SK-N-SH treated with all-trans-retinoic acid at 6 μM for 48 hours (cell line): ENCODE results near the gene SLC25A26.

Source experiments
- ATAC-seq: fragments of 200-7000 bp; cut with Tn5 transposase; 3 replicates; pipeline ENCODE4 v1.9.1; 2020; ENCODE audit warnings: mild to moderate bottlenecking, moderate library complexity
- ARNTL ChIP-seq: fragments of 450-650 bp; formaldehyde crosslinking; IDR thresholded peaks from 2 replicates; pipeline ENCODE4 v1.5.0; 2020; ENCODE audit warnings: low read depth, mild to moderate bottlenecking, moderate library complexity, borderline replicate concordance
- BACH2 ChIP-seq: fragments of 250-450 bp; sonication (Bioruptor Pico); IDR thresholded peaks from 2 replicates; pipeline ENCODE4 v1.9.0; 2021; ENCODE audit warnings: mild to moderate bottlenecking, borderline replicate concordance
- CREB5 ChIP-seq: fragments of 250-450 bp; sonication (Bioruptor Pico); IDR thresholded peaks from 2 replicates; pipeline ENCODE4 v1.5.1; 2020; ENCODE audit warnings: low read depth, mild to moderate bottlenecking, moderate library complexity
- CSDC2 ChIP-seq: fragments of 250-450 bp; sonication (Bioruptor Pico); IDR thresholded peaks from 2 replicates; pipeline ENCODE4 v1.5.0; 2020; ENCODE audit warnings: mild to moderate bottlenecking, moderate library complexity
- OSR1 ChIP-seq: fragments of 250-450 bp; sonication (Bioruptor Pico); IDR thresholded peaks from 2 replicates; pipeline ENCODE4 v1.8.0; 2022; ENCODE audit warnings: moderate library complexity, mild to moderate bottlenecking, inconsistent platforms
- PPARA ChIP-seq: fragments of 250-450 bp; sonication (Bioruptor Pico); IDR thresholded peaks from 2 replicates; pipeline ENCODE4 v1.5.0; 2020; ENCODE audit warnings: mild to moderate bottlenecking, borderline replicate concordance
- RARB ChIP-seq: fragments of 250-450 bp; sonication (Bioruptor Pico); IDR thresholded peaks from 2 replicates; pipeline ENCODE4 v1.8.0; 2021; ENCODE audit warnings: mild to moderate bottlenecking, moderate library complexity
- SNAI2 ChIP-seq: fragments of 250-450 bp; sonication (Bioruptor Pico); IDR thresholded peaks from 2 replicates; pipeline ENCODE4 v1.5.0; 2020; ENCODE audit warnings: mild to moderate bottlenecking, moderate library complexity
- TCF4 ChIP-seq: fragments of 250-450 bp; sonication (Bioruptor Pico); IDR thresholded peaks from 2 replicates; pipeline ENCODE4 v1.8.0; 2021; ENCODE audit warnings: mild to moderate bottlenecking, moderate library complexity, borderline replicate concordance
- TOX ChIP-seq: fragments of 250-450 bp; sonication (Bioruptor Pico); IDR thresholded peaks from 2 replicates; pipeline ENCODE4 v1.8.0; 2021; ENCODE audit warnings: mild to moderate bottlenecking, moderate library complexity, borderline replicate concordance
- TSHZ2 ChIP-seq: fragments of 250-450 bp; sonication (Bioruptor Pico); IDR thresholded peaks from 2 replicates; pipeline ENCODE4 v1.5.0; 2020; ENCODE audit warnings: mild to moderate bottlenecking, moderate library complexity
- ZC3H10 ChIP-seq: fragments of 250-450 bp; sonication (Bioruptor Pico); IDR thresholded peaks from 2 replicates; pipeline ENCODE4 v1.5.1; 2021; ENCODE audit warnings: mild to moderate bottlenecking, moderate library complexity
- ZFP3 ChIP-seq: fragments of 250-450 bp; sonication (Bioruptor Pico); IDR thresholded peaks from 2 replicates; pipeline ENCODE4 v1.5.0; 2020; ENCODE audit warnings: mild to moderate bottlenecking, moderate library complexity
- ZNF565 ChIP-seq: fragments of 450-650 bp; formaldehyde crosslinking; conservative IDR thresholded peaks from 2 replicates; pipeline ENCODE4 v1.5.0; 2020; ENCODE audit warnings: low read depth, mild to moderate bottlenecking, moderate library complexity
- ZNF70 ChIP-seq: fragments of 450-650 bp; formaldehyde crosslinking; IDR thresholded peaks from 2 replicates; pipeline ENCODE4 v1.5.0; 2020; ENCODE audit warnings: mild to moderate bottlenecking, moderate library complexity
- ZNF8 ChIP-seq: fragments of 450-650 bp; formaldehyde crosslinking; IDR thresholded peaks from 2 replicates; pipeline ENCODE4 v1.5.0; 2020; ENCODE audit warnings: mild to moderate bottlenecking, moderate library complexity
- TF ChIP-seq, protein P1 (sequence below): fragments of 250-450 bp; sonication (Bioruptor Pico); IDR thresholded peaks from 2 replicates; pipeline ENCODE4 v1.5.1; 2021; ENCODE audit warnings: mild to moderate bottlenecking, moderate library complexity
- TF ChIP-seq, protein P2 (sequence below): fragments of 250-450 bp; sonication (Bioruptor Pico); IDR thresholded peaks from 2 replicates; pipeline ENCODE4 v1.8.0; 2021; ENCODE audit warnings: low read depth, mild to moderate bottlenecking, moderate library complexity, borderline replicate concordance

SLC25A26 gene

GRCh38 chr3:66392512-66392911 lies 171.7 kb downstream of the SLC25A26 start:
- no peak for ATAC-seq

GRCh38 chr3:66392966-66393332 lies 172.1 kb downstream of the SLC25A26 start:
- no peak for ATAC-seq
- TF ChIP-seq, protein P1, sequence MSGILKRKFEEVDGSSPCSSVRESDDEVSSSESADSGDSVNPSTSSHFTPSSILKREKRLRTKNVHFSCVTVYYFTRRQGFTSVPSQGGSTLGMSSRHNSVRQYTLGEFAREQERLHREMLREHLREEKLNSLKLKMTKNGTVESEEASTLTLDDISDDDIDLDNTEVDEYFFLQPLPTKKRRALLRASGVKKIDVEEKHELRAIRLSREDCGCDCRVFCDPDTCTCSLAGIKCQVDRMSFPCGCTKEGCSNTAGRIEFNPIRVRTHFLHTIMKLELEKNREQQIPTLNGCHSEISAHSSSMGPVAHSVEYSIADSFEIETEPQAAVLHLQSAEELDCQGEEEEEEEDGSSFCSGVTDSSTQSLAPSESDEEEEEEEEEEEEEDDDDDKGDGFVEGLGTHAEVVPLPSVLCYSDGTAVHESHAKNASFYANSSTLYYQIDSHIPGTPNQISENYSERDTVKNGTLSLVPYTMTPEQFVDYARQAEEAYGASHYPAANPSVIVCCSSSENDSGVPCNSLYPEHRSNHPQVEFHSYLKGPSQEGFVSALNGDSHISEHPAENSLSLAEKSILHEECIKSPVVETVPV (CRISPR knock-in tag), result no peak
- TF ChIP-seq ZNF8, result no peak
- TF ChIP-seq, protein P2, sequence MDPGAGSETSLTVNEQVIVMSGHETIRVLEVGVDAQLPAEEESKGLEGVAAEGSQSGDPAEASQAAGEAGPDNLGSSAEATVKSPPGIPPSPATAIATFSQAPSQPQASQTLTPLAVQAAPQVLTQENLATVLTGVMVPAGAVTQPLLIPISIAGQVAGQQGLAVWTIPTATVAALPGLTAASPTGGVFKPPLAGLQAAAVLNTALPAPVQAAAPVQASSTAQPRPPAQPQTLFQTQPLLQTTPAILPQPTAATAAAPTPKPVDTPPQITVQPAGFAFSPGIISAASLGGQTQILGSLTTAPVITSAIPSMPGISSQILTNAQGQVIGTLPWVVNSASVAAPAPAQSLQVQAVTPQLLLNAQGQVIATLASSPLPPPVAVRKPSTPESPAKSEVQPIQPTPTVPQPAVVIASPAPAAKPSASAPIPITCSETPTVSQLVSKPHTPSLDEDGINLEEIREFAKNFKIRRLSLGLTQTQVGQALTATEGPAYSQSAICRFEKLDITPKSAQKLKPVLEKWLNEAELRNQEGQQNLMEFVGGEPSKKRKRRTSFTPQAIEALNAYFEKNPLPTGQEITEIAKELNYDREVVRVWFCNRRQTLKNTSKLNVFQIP (CRISPR knock-in tag), result no peak

More at GRCh38 chr3:66392512-66392911, 171.7 kb downstream of the SLC25A26 start:
- TF ChIP-seq SNAI2 (CRISPR knock-in tag), result no peak
- TF ChIP-seq OSR1 (CRISPR knock-in tag), result no peak
- no peak for TF ChIP-seq ZNF70 (CRISPR knock-in tag)
- TF ChIP-seq TCF4 (CRISPR knock-in tag), result no peak
- no peak for TF ChIP-seq RARB (CRISPR knock-in tag)
- no peak for TF ChIP-seq CSDC2 (CRISPR knock-in tag)
- TF ChIP-seq, protein P2 (CRISPR knock-in tag), result no peak
- TF ChIP-seq BACH2, result no peak
- TF ChIP-seq, protein P1 (CRISPR knock-in tag), result no peak

DNA sequence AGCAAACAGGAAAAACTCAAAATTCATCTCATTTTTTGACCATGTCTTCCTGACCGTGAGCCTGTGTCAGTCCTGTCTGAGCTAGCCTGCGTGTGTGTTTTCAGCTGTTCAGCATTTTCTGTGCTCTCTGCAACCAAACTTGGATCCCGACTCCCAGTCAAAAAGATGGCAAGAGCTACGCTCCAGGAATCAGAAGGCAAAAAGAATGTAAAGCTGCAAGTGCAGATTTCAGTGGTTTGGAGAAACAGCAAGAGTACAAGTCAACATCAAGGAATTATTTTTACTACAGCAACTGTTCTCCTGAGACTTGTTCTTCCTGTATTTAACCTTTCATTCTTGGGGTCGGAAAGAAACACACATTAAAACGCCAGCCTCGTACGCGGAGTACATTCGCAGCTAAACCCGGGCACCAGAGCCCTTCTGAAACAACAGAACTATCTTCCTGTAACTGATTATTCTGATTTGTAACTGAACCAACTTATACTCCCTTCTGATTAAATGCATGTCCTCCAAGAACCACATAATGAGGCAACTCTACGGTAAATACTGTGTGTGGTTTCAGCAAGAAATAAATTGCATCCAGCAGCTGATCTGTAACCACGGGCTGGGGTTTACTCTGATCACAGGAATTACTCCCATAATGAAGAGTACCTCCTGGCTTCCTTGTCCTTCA lies 172.7 kb downstream of the SLC25A26 start:
- TF ChIP-seq ZFP3 (no peak), TOX (CRISPR knock-in tag) (no peak), OSR1 (CRISPR knock-in tag) (no peak), PPARA (no peak), ZNF565 (CRISPR knock-in tag) (no peak), ZC3H10 (CRISPR knock-in tag) (no peak), RARB (CRISPR knock-in tag) (no peak), CREB5 (CRISPR knock-in tag) (no peak), ARNTL (no peak), TSHZ2 (CRISPR knock-in tag) (no peak)
- TF ChIP-seq, protein P2 (CRISPR knock-in tag), result no peak

More for the DNA sequence above, 172.7 kb downstream of the SLC25A26 start:
- ATAC-seq, result no peak
